Fibroblast of lung (primary cell): ENCODE results near the gene ANKRD16. TPM values are rescaled to one million over a fixed set of nuclear protein-coding genes. Genes with fewer than 3 reads are reported as not detected.

Source experiments
- DNase-seq, 2 donors: peaks; one replicate each; pipeline versions ENCODE4 v3.0.0 to v3.0.0-alpha.2; 2010; ENCODE audit warnings: low read depth in 2 of 2
- H2AFZ ChIP-seq: 2 replicates; pipeline ENCODE4 v1.5.1; 2012; ENCODE audit warnings: low read length, control low read depth, inconsistent platforms
- H3K27ac ChIP-seq: 2 replicates; pipeline ENCODE4 v1.5.1; 2011; ENCODE audit warnings: low read length, control low read depth; ENCODE audit not compliant: insufficient read depth
- H3K27me3 ChIP-seq: 2 replicates; pipeline ENCODE4 v1.5.1; 2011; ENCODE audit warnings: mild to moderate bottlenecking, low read length; ENCODE audit not compliant: control insufficient read depth, insufficient read depth
- H3K36me3 ChIP-seq: 2 replicates; pipeline ENCODE4 v1.5.1; 2011; ENCODE audit warnings: low read length; ENCODE audit not compliant: control insufficient read depth, insufficient read depth
- H3K4me1 ChIP-seq: 2 replicates; pipeline ENCODE4 v1.5.1; 2011; ENCODE audit warnings: low read length; ENCODE audit not compliant: control insufficient read depth, insufficient read depth; ENCODE audit errors: extremely low read depth
- H3K4me2 ChIP-seq: 2 replicates; pipeline ENCODE4 v1.5.1; 2011; ENCODE audit warnings: low read length, control low read depth; ENCODE audit not compliant: insufficient read depth; ENCODE audit errors: extremely low read depth
- H3K4me3 ChIP-seq, 4 experiments: fragments of 200-600 bp in 1 of 4; sonication (generic) in 1 of 4; replicated peaks in 1 of 4; 2 replicates each; pipeline ENCODE4 v1.5.1; 2011 to 2016; ENCODE audit warnings: low read length in 4 of 4, low read depth in 3 of 4, mild to moderate bottlenecking in 3 of 4, control low read depth in 2 of 4, inconsistent platforms in 1 of 4, mixed read lengths in 1 of 4; ENCODE audit not compliant: insufficient read depth in 1 of 4; ENCODE audit errors: control extremely low read depth in 1 of 4
- H3K79me2 ChIP-seq: 2 replicates; pipeline ENCODE4 v1.5.1; 2012; ENCODE audit warnings: mild to moderate bottlenecking, low read length, inconsistent platforms; ENCODE audit not compliant: control insufficient read depth, insufficient read depth
- H3K9ac ChIP-seq: 2 replicates; pipeline ENCODE4 v1.5.1; 2011; ENCODE audit warnings: mild to moderate bottlenecking, low read length, control low read depth; ENCODE audit not compliant: insufficient read depth
- H3K9me3 ChIP-seq: 2 replicates; pipeline ENCODE4 v1.5.1; 2012; ENCODE audit warnings: low read depth, low read length; ENCODE audit not compliant: control insufficient read depth, insufficient read depth
- H4K20me1 ChIP-seq: 2 replicates; pipeline ENCODE4 v1.5.1; 2011; ENCODE audit warnings: low read length; ENCODE audit not compliant: control insufficient read depth, insufficient read depth; ENCODE audit errors: extremely low read depth
- EZH2 ChIP-seq: IDR thresholded peaks from 2 replicates; pipeline ENCODE4 v1.5.1; 2012; ENCODE audit warnings: low read length, control low read depth, mild to moderate bottlenecking; ENCODE audit errors: missing control alignments
- polyA plus RNA-seq, 2 donors: library from polyadenylated mRNA; depleted of rRNA in 1 of 2; stranded (reverse) in 1 of 2; unstranded in 1 of 2; fragments of >200 nt; gene quantifications; 2 replicates each; pipeline ENCODE4 v1.2.1, GENCODE V29; 2011 to 2012; ENCODE audit warnings: missing spikeins in 1 of 2
- total RNA-seq: library from RNA; depleted of rRNA; stranded (reverse); fragments of >200 nt; gene quantifications from 2 replicates; pipeline ENCODE4 v1.2.1, GENCODE V29; 2014
- TF ChIP-seq, protein P1 (sequence below), 2 donors: IDR thresholded peaks in 1 of 2; conservative IDR thresholded peaks in 1 of 2; 1 replicate in 1 of 2; 2 replicates in 1 of 2; pipeline ENCODE4 v1.5.1; 2011 to 2012; ENCODE audit warnings: low read length in 2 of 2, control low read depth in 1 of 2, inconsistent platforms in 1 of 2, low read depth in 1 of 2, mild to moderate bottlenecking in 1 of 2

Gene ANKRD16
- total and polyA plus RNA-seq, 2 donors (not counting 1 experiment from before 2014, with no cell fraction given), result 4.0 to 9.9 TPM

DNA sequence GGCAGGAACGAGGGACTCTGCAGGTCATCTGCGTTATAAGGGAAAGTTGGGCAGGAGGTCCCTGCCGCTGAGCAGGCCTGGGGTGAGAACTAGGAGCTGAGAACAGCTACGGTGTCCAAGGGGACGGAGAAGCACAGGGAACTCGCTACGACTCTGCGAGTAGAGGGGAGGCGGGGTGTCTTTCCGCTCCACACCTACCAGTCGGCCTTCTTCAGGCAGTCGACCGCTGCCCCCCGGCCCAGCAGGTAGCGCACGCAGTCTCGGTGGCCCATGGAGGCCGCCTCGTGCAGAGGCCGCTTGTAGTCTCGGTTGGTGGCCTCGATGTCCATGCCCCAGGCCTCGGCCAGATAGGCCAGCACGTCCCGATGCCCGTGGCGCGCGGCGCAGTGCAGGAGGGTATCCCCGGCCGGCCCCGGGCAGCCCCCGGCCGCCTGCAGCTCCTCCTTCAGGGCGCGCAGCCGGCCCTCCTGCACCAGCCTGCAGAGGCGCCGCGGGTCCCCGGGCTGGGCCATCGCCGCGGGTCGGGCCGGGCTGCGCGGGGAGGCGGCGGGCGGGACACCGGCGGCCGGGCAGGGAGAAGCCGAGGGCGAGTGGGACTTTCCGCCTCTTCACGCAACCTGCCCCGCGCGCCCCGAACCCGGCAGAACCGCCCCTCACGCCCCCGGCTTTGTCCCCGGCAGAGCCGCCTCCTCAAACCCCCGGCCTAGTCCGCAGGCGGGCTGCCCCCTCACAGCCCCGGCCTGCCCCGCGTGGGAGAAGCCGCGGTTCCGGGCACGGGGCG, 660 bp downstream of the ANKRD16 start:
- no peaks in the 10 kb centered on the region for H4K20me1 ChIP-seq
- H3K4me2 ChIP-seq, result peak overlapping the region; percentile 99
- DNase-seq, result peak; percentile 11 to 31
- TF ChIP-seq, protein P1, sequence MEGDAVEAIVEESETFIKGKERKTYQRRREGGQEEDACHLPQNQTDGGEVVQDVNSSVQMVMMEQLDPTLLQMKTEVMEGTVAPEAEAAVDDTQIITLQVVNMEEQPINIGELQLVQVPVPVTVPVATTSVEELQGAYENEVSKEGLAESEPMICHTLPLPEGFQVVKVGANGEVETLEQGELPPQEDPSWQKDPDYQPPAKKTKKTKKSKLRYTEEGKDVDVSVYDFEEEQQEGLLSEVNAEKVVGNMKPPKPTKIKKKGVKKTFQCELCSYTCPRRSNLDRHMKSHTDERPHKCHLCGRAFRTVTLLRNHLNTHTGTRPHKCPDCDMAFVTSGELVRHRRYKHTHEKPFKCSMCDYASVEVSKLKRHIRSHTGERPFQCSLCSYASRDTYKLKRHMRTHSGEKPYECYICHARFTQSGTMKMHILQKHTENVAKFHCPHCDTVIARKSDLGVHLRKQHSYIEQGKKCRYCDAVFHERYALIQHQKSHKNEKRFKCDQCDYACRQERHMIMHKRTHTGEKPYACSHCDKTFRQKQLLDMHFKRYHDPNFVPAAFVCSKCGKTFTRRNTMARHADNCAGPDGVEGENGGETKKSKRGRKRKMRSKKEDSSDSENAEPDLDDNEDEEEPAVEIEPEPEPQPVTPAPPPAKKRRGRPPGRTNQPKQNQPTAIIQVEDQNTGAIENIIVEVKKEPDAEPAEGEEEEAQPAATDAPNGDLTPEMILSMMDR (conservative IDR thresholded peaks at IDR 0.05 in 1 of 2, IDR thresholded peaks at IDR 0.05 in 1 of 2; ENCODE audit: low read depth in 1 of 2, low read length in 2 of 2), result no peak
- no peak for TF ChIP-seq EZH2
- peaks cover 6% of the 10 kb centered on the region for H3K4me1 ChIP-seq
- peak overlapping the region; percentile 75 to 83 (median 80) for H3K4me3 ChIP-seq
- H3K27ac ChIP-seq, result peak overlapping the region; percentile 75
- H2AFZ ChIP-seq, result peak overlapping the region; percentile 92
- H3K79me2 ChIP-seq, result peaks cover 42% of the 10 kb centered on the region
- H3K9ac ChIP-seq, result peak overlapping the region; percentile 78
- H3K9me3 ChIP-seq, result no peaks in the 10 kb centered on the region
- no peaks in the 10 kb centered on the region for H3K27me3 ChIP-seq
- peaks cover 1% of the 10 kb centered on the region for H3K36me3 ChIP-seq

DNA sequence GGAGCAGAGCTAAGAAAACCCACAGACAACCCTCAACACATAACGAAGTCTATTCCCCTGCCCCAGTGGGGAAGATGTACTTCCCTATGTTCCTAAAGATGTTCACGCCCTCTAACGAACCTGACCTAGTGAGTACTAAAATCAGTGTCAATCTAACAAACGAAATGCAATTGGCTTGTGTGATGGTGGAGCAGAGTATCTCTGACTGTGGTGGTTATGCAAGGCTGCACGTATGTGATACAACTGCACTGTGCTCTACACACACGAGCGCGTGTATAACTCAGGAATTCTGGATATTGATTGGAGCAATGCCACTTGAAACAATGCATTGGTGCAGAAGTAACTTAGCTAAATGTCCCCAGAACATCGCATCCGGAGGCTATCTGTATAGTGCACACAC, 1.3 kb downstream of the ANKRD16 start:
- peaks cover 37% of the 10 kb centered on the region for H3K79me2 ChIP-seq
- no peak for TF ChIP-seq EZH2
- TF ChIP-seq, protein P1 (conservative IDR thresholded peaks at IDR 0.05 in 1 of 2, IDR thresholded peaks at IDR 0.05 in 1 of 2; ENCODE audit: low read depth in 1 of 2, low read length in 2 of 2), result no peak

DNA sequence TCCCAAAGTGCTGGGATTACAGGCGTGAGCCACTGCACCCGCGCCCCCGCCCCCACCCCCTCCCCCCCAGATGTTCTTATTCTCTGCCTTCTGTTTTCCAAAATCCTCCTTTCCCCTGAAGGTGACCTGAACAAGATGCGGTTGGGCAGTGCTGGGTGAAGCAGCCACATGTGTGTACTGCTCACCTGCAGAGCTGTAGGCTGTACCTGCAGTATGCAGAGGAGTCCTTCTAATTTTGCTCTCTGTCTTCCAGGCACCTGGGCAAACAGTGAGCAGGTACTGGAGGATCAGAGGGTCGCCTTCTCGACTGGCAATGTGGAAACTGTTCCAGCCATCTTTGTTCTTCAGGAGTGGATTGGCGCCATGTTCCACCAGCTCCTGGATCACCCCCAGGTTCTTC, 2.1 kb downstream of the ANKRD16 start:
- Histone ChIP-seq H3K4me2 (peak overlapping the region; percentile 99), H3K27me3 (no peaks in the 10 kb centered on the region), H3K4me3 (peak overlapping the region in 1 of 4 experiments; percentile 82)

More for the DNA sequence above, 1.3 kb downstream of the ANKRD16 start:
- no peak overlapping the region for H3K9ac ChIP-seq
- H3K36me3 ChIP-seq, result no peaks in the 10 kb centered on the region
- H4K20me1 ChIP-seq, result no peaks in the 10 kb centered on the region
- H3K4me2 ChIP-seq, result peak overlapping the region; percentile 99
- peak; percentile 42 to 48 for DNase-seq
- peak overlapping the region; percentile 75 to 83 (median 80) for H3K4me3 ChIP-seq
- H3K9me3 ChIP-seq, result no peaks in the 10 kb centered on the region
- peak overlapping the region; percentile 92 for H2AFZ ChIP-seq
- peaks cover 6% of the 10 kb centered on the region for H3K4me1 ChIP-seq
- H3K27ac ChIP-seq, result peak overlapping the region; percentile 61
- H3K27me3 ChIP-seq, result no peaks in the 10 kb centered on the region

More for the DNA sequence above, 2.1 kb downstream of the ANKRD16 start:
- no peak for DNase-seq
- H3K79me2 ChIP-seq, result peaks cover 30% of the 10 kb centered on the region
- no peak overlapping the region for H3K27ac ChIP-seq
- H3K9me3 ChIP-seq, result no peaks in the 10 kb centered on the region
- TF ChIP-seq EZH2, result no peak
- TF ChIP-seq, protein P1 (conservative IDR thresholded peaks at IDR 0.05 in 1 of 2, IDR thresholded peaks at IDR 0.05 in 1 of 2; ENCODE audit: low read depth in 1 of 2, low read length in 2 of 2), result no peak
- H3K36me3 ChIP-seq, result no peaks in the 10 kb centered on the region
- H2AFZ ChIP-seq, result no peak overlapping the region
- H3K9ac ChIP-seq, result no peak overlapping the region
- H4K20me1 ChIP-seq, result no peaks in the 10 kb centered on the region
- peaks cover 6% of the 10 kb centered on the region for H3K4me1 ChIP-seq
